Measurements from ENCODE around the gene INTS1. TPM values are rescaled to one million over a fixed set of nuclear protein-coding genes. Genes with fewer than 3 reads are reported as not detected.

Gene INTS1
- total RNA-seq, 1 donor from 2014 or later = 108 TPM

- no peak for DNase-seq (ENCODE audit: low spot score)
These were observed 73.0 kb downstream of the INTS1 start for GRCh38 chr7:1431226-1431625.

GRCh38 chr7:1430056-1430845, 73.9 kb downstream of the INTS1 start:
- no peak for DNase-seq (ENCODE audit: low spot score)

GRCh38 chr7:1428941-1429501, 75.2 kb downstream of the INTS1 start:
- DNase-seq (ENCODE audit: low spot score) = no peak

- DNase-seq (ENCODE audit: low spot score) = no peak
These were observed 77.0 kb downstream of the INTS1 start for GRCh38 chr7:1427064-1427657.

GRCh38 chr7:1426474-1426873, 77.7 kb downstream of the INTS1 start:
- DNase-seq (ENCODE audit: low spot score) = no peak

GRCh38 chr7:1425292-1426136, 78.7 kb downstream of the INTS1 start:
- DNase-seq (ENCODE audit: low spot score) = no peak

- DNase-seq (ENCODE audit: low spot score) = no peak
These were observed 80.1 kb downstream of the INTS1 start for GRCh38 chr7:1424041-1424440.

- no peak for DNase-seq (ENCODE audit: low spot score)
These were observed 80.9 kb downstream of the INTS1 start for GRCh38 chr7:1423264-1423811.

GRCh38 chr7:1422512-1423263, 81.5 kb downstream of the INTS1 start:
- DNase-seq (ENCODE audit: low spot score) = no peak

GRCh38 chr7:1421946-1422345, 82.2 kb downstream of the INTS1 start:
- no peak for DNase-seq (ENCODE audit: low spot score)

GRCh38 chr7:1421020-1421790, 83.0 kb downstream of the INTS1 start:
- DNase-seq (ENCODE audit: low spot score) = no peak

Other genes starting within 250 kb of the INTS1 start
- gene MICALL2, start 44.9 kb downstream of the INTS1 start, total RNA-seq = 166 TPM
- gene MAFK, start 26.3 kb upstream of the INTS1 start, total RNA-seq = 56.6 TPM
- gene TMEM184A, start 51.8 kb upstream of the INTS1 start, total RNA-seq = 39.8 TPM
- 23.7 TPM for gene PSMG3, start 65.6 kb upstream of the INTS1 start, total RNA-seq
- gene ELFN1, start 165.9 kb upstream of the INTS1 start, total RNA-seq = 1.4 TPM